A549 (cell line): ENCODE data around the gene C14orf132. TPM values are rescaled to one million over a fixed set of nuclear protein-coding genes. Genes with fewer than 3 reads are reported as not detected.

Source experiments
- ATAC-seq, 2 experiments: fragments of 200-7000 bp in 1 of 2; fragments of >200 bp in 1 of 2; cut with Nextera tagmentation in 1 of 2; cut with Tn5 transposase in 1 of 2; 3 replicates each; pipeline versions ENCODE4 v1.8.0 to v1.9.1; 2018 to 2020; ENCODE audit warnings: mild to moderate bottlenecking in 1 of 2, moderate library complexity in 1 of 2
- CTCF ChIA-PET: fragments of 300-600 bp; sonication (Branson Sonifier 250); formaldehyde crosslinking; extraction: SDS; loops from one replicate; lab custom pipeline; 2021; ENCODE audit warnings: antibody characterized with exemption, inconsistent platforms; lab: Yijun Ruan, JAX
- POLR2A ChIA-PET: fragments of 350-600 bp; formaldehyde crosslinking; extraction: SDS; loops from one replicate; lab custom pipeline; 2021; ENCODE audit warnings: antibody characterized with exemption, inconsistent platforms; lab: Yijun Ruan, JAX
- DNase-seq, 2 experiments: peaks; one replicate each; pipeline versions ENCODE4 v3.0.0 to v3.0.0-alpha.2; 2011 to 2016; ENCODE audit warnings: low read depth in 1 of 2, low spot score in 1 of 2
- FAIRE-seq: peaks from 2 replicates; lab custom pipeline; 2011; peaks lifted over from hg19 to GRCh38; lab: Jason Lieb, UNC
- H3K27ac ChIP-seq, 2 experiments: fragments of >200 bp; sonication (Bioruptor Twin); formaldehyde crosslinking; 3 replicates each; pipeline ENCODE4 v1.5.1; 2016 to 2017
- H3K4me1 ChIP-seq: fragments of >200 bp; sonication (Bioruptor Twin); formaldehyde crosslinking; 3 replicates; pipeline ENCODE4 v1.6.1; 2016
- H3K4me2 ChIP-seq: fragments of >200 bp; sonication (Bioruptor Twin); formaldehyde crosslinking; 3 replicates; pipeline ENCODE4 v1.6.1; 2016
- H3K4me3 ChIP-seq: fragments of >200 bp; sonication (Bioruptor Twin); formaldehyde crosslinking; 3 replicates; pipeline ENCODE4 v1.5.1; 2016
- H3K9me3 ChIP-seq: fragments of >200 bp; sonication (Bioruptor Twin); formaldehyde crosslinking; 3 replicates; pipeline ENCODE4 v1.6.1; 2016
- BCL3 ChIP-seq: fragments of >200 bp; sonication (Bioruptor Twin); formaldehyde crosslinking; IDR thresholded peaks from 3 replicates; pipeline ENCODE4 v1.6.1; 2016
- BHLHE40 ChIP-seq: IDR thresholded peaks from 2 replicates; pipeline ENCODE4 v1.6.1; 2012; ENCODE audit warnings: low read depth, low read length, inconsistent platforms
- CTCF ChIP-seq: fragments of >200 bp; sonication (Bioruptor Twin); formaldehyde crosslinking; IDR thresholded peaks from 3 replicates; pipeline ENCODE4 v1.5.1; 2016
- ELK1 ChIP-seq: fragments of 150-350 bp; IDR thresholded peaks from 2 replicates; pipeline ENCODE4 v1.6.1; 2014; ENCODE audit warnings: low read depth, mild to moderate bottlenecking, low read length
- EP300 ChIP-seq, 2 experiments: fragments of >200 bp; sonication (Bioruptor Twin); formaldehyde crosslinking; IDR thresholded peaks; 2 replicates in 1 of 2; 3 replicates in 1 of 2; pipeline ENCODE4 v1.6.1; 2016 to 2017
- ESRRA ChIP-seq: fragments of 150-350 bp; IDR thresholded peaks from 2 replicates; pipeline ENCODE4 v1.6.1; 2014; ENCODE audit warnings: mild to moderate bottlenecking, low read length, borderline replicate concordance
- HDAC2 ChIP-seq: fragments of 200-600 bp; sonication (generic); IDR thresholded peaks from 2 replicates; pipeline ENCODE4 v1.6.1; 2016
- HES2 ChIP-seq: fragments of >200 bp; sonication (Bioruptor Twin); formaldehyde crosslinking; IDR thresholded peaks from 2 replicates; pipeline ENCODE4 v1.6.1; 2016
- HMGXB4 ChIP-seq: fragments of 250-450 bp; sonication (Bioruptor Pico); IDR thresholded peaks from 2 replicates; pipeline ENCODE4 v1.5.0; 2021; ENCODE audit warnings: mild to moderate bottlenecking, moderate library complexity, borderline replicate concordance
- JUN ChIP-seq, 2 experiments: fragments of >200 bp; sonication (Bioruptor Twin); formaldehyde crosslinking; IDR thresholded peaks; 2 replicates in 1 of 2; 3 replicates in 1 of 2; pipeline ENCODE4 v1.6.1; 2016 to 2017
- MAX ChIP-seq: IDR thresholded peaks from 2 replicates; pipeline ENCODE4 v1.6.1; 2012
- NR3C1 ChIP-seq: fragments of >200 bp; sonication (Bioruptor Twin); formaldehyde crosslinking; IDR thresholded peaks from 3 replicates; pipeline ENCODE4 v1.6.1; 2017
- POLR2A ChIP-seq: IDR thresholded peaks from 2 replicates; pipeline ENCODE4 v1.6.1; 2012; ENCODE audit warnings: mild to moderate bottlenecking, low read length
- RAD21 ChIP-seq, 2 experiments: fragments of >200 bp in 1 of 2; sonication (Bioruptor Twin) in 1 of 2; formaldehyde crosslinking in 1 of 2; IDR thresholded peaks in 1 of 2; conservative IDR thresholded peaks in 1 of 2; 2 replicates in 1 of 2; 3 replicates in 1 of 2; pipeline ENCODE4 v1.6.1; 2012 to 2018; ENCODE audit warnings: inconsistent platforms in 1 of 2
- RCOR1 ChIP-seq: fragments of 150-350 bp; IDR thresholded peaks from 2 replicates; pipeline ENCODE4 v1.6.1; 2014; ENCODE audit warnings: antibody characterized with exemption, low read length, low read depth
- SMC3 ChIP-seq: fragments of >200 bp; sonication (Bioruptor Twin); formaldehyde crosslinking; IDR thresholded peaks from 3 replicates; pipeline ENCODE4 v1.6.1; 2018; ENCODE audit warnings: inconsistent platforms
- ZC3H11A ChIP-seq: fragments of 450-650 bp; IDR thresholded peaks from 2 replicates; pipeline ENCODE4 v1.6.1; 2014; ENCODE audit warnings: antibody characterized with exemption, mild to moderate bottlenecking
- ZSCAN20 ChIP-seq: fragments of 250-450 bp; sonication (Bioruptor Pico); IDR thresholded peaks from 2 replicates; pipeline ENCODE4 v1.8.0; 2022; ENCODE audit warnings: mild to moderate bottlenecking, moderate library complexity
- WGBS: methylation state at CpG from one replicate; pipeline ENCODE4 v1.1.6; 2017; ENCODE audit errors: missing lambda C conversion rate; 5-methylcytosine and 5-hydroxymethylcytosine counted together
- polyA minus RNA-seq: library from RNA; depleted of rRNA, polyadenylated mRNA; stranded (reverse); fragments of >200 nt; gene quantifications from 2 replicates; pipeline ENCODE4 v1.2.3, GENCODE V29; 2011; rRNA and poly(A)+ RNA removed
- polyA plus RNA-seq, 4 experiments: library from polyadenylated mRNA; depleted of rRNA in 3 of 4; stranded (reverse); fragments of >200 nt; fragmentation: RNase III in 1 of 4; extraction: RNeasy Plus Mini Kit Qiagen cat#74134 plus additional on column Dnase treatment in 1 of 4; gene quantifications; 2 replicates in 3 of 4; 3 replicates in 1 of 4; pipeline ENCODE4 v1.2.3, GENCODE V29; 2011 to 2017
- TF ChIP-seq, protein P1 (sequence below): fragments of 450-650 bp; IDR thresholded peaks from 2 replicates; pipeline ENCODE4 v1.6.1; 2014; ENCODE audit warnings: antibody characterized with exemption

C14orf132 gene
- polyA plus RNA-seq (2011; rRNA removed), result 4.6 and 5.4 TPM in 2 replicates
- 1.5 and 2.6 TPM in 2 replicates for polyA plus RNA-seq (2012; cell fraction: cytosol; rRNA removed)
- 1.8 and 3.0 TPM in 2 replicates for polyA plus RNA-seq (2012; cell fraction: nucleus; rRNA removed)
- 5.7 to 11.7 TPM (median 8.5 TPM) in 3 replicates for polyA plus RNA-seq (2017; fragmentation: RNase III; extraction: RNeasy Plus Mini Kit Qiagen cat#74134 plus additional on column Dnase treatment)
- 3.1 and 3.9 TPM in 2 replicates for polyA minus RNA-seq

DNA sequence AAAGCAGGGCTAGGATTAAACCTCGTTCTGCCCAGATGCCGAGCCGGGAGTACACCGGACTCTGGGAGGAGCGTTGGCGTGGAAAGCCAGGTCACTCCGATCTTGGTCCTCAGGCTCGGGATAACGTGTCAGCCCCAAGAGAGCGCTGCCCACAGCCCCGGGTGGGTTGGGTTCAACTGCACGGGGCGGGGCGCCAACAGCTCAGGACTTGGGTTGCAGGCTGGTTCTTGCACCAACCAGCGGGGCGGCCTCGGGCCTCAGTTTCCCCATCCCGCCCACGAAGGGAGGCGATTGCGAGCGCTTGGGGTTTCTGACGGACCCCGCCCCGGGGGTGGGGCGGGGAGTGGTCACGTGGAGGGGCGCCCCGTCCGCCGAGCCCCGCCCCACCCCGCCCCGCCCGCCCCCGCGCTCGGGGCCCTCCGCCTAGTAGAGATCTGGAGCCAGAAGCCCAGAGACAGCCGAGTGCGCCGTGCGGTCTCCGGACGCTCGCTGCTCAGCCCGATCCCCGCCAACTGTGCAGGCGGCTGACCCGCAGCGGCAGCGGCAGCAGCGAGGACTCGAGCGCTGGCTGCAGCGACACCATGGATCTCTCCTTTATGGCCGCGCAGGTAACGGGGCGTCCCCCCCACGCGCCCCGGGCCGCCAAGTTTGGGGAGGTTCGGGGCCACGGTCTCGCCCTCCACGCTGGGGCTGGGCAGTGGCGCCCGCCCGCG lies at the start of gene C14orf132:
TSS of gene C14orf132 (plus strand) at position 443 of the 713 bp plus-strand sequence. CDS start at position 582, 139 bp downstream.
- ATAC-seq (peak; percentile 83 to 91), DNase-seq (peak; percentile 30 to 52)
- 4% methylated on average over 9 of the region's 72 CpGs for WGBS
- peak within 1 kb of the TSS; percentile 87 for H3K4me3 ChIP-seq
- TF ChIP-seq MAX (peak; percentile 15; the same call in 1 of the 2 replicates), EP300 (IDR thresholded peaks at IDR 0.05) (no peak), BHLHE40 (no peak), POLR2A (peak; percentile 57), BCL3 (peak; percentile 53; the same call in 1 of the 3 replicates), HES2 (no peak), RCOR1 (no peak)
- TF ChIP-seq, protein P1, sequence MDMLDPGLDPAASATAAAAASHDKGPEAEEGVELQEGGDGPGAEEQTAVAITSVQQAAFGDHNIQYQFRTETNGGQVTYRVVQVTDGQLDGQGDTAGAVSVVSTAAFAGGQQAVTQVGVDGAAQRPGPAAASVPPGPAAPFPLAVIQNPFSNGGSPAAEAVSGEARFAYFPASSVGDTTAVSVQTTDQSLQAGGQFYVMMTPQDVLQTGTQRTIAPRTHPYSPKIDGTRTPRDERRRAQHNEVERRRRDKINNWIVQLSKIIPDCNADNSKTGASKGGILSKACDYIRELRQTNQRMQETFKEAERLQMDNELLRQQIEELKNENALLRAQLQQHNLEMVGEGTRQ, result peak; percentile 68
- TF ChIP-seq, all 56 proteins: peak for 4
- FAIRE-seq, result no peak
- Histone ChIP-seq H3K4me2 (peak within 1 kb of the TSS; percentile 93), H3K27ac (peak within 1 kb of the TSS; percentile 84 to 92), H3K4me1 (peaks cover 16% of the 10 kb centered on the region; the same call in 2 of the 3 replicates), H3K9me3 (no peaks in the 10 kb centered on the region)
- ChIA-PET POLR2A (no interaction called here), CTCF (interaction anchor here (0.9 to 2.6 kb wide), 7 partner anchors 10 to 597 kb away, joined by 3 to 7 read pairs (median 3); no protein-coding TSS in a partner anchor)

DNA sequence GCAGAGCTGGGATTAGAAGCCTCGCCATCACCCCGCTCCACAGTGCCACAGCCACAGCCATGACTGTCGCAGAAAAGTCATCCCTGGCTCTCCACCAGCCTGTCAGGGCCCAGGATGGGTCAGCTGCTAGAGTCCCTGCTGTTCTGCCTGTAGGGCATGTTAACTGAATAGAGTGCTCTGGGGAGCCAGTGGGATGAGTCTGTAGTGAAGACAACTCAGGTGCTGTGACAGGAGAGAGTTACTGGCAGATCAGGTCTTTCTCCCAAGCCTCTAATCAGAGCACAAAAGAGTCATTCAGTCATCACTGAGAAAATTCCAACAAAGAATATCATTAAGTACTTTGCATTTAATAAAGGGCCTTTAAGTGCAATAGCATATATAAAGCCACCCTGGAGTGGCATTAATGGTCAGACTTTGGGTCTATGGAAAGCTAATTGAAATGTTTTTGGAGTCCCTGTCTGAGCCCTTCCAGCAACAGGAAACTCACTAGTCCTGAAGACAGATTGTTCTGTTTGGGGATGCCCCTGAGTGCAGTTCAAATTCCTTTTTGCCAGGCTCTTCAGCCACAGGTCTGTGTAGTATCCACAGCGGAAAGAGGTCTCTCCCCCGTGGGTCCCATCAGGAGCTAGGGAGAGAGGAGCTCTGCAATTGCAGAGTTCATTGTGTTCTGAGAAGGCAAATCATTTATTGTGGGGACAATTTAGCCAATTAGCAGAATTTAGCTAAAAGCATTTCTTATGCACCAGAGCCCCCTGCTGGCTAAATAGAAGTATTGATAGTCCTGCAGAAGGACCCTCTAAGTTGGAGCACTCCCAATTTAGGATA lies 45.2 kb upstream of the C14orf132 start:
- H3K4me3 ChIP-seq, result no peak overlapping the region
- TF ChIP-seq SMC3, result peak; percentile 84
- TF ChIP-seq ELK1, result no peak
- TF ChIP-seq RAD21 (conservative IDR thresholded peaks at IDR 0.05 in 1 of 2, IDR thresholded peaks at IDR 0.05 in 1 of 2), result peak; percentile 91
- TF ChIP-seq CTCF, result peak; percentile 88
- DNase-seq (peak; percentile 41 to 52), FAIRE-seq (no peak), ATAC-seq (peak; percentile 50 to 79; a peak in 4 of 6 replicates)
- no peak overlapping the region for H3K27ac ChIP-seq
- no peaks in the 10 kb centered on the region for H3K4me1 ChIP-seq
- 26% methylated on average over 5 of the region's 5 CpGs for WGBS
- H3K9me3 ChIP-seq, result peaks cover 15% of the 10 kb centered on the region
- ChIA-PET CTCF (interaction anchor here (0.5 to 13.9 kb wide), 45 partner anchors 9 to 939 kb away, joined by 3 to 280 read pairs (median 3); no protein-coding TSS in a partner anchor), POLR2A (no interaction called here)
- H3K4me2 ChIP-seq, result no peak overlapping the region

GRCh38 chr14:95994593-95994928 lies 44.6 kb upstream of the C14orf132 start:
- Histone ChIP-seq H3K4me2 (no peak overlapping the region), H3K4me3 (no peak overlapping the region), H3K4me1 (no peaks in the 10 kb centered on the region), H3K9me3 (peaks cover 15% of the 10 kb centered on the region), H3K27ac (no peak overlapping the region)
- CTCF ChIA-PET, result interaction anchor here (0.7 to 13.9 kb wide), 37 partner anchors 8 to 939 kb away, joined by 3 to 280 read pairs (median 4); no protein-coding TSS in a partner anchor
- ATAC-seq (no peak), FAIRE-seq (no peak), DNase-seq (no peak)
- POLR2A ChIA-PET, result no interaction called here
- TF ChIP-seq HMGXB4 (no peak), HDAC2 (no peak), ZSCAN20 (CRISPR knock-in tag) (no peak), NR3C1 (no peak), JUN (IDR thresholded peaks at IDR 0.05) (no peak), ESRRA (no peak), ZC3H11A (no peak)
- WGBS, result 2% methylated on average over 3 of the region's 3 CpGs
